Body of pancreas (tissue), 4 donors: ENCODE data around the gene CACNA1C. TPM values are rescaled to one million over a fixed set of nuclear protein-coding genes. Genes with fewer than 3 reads are reported as not detected.

Experiments
- ATAC-seq: fragments of 150-250 bp; one replicate; pipeline ENCODE4 v1.9.1; 2016
- DNase-seq, 4 donors: peaks; one replicate each; pipeline ENCODE4 v3.0.0-alpha.2; 2019
- H3K27ac ChIP-seq, 4 donors: fragments of 200-600 bp; sonication (generic); 1 replicate in 3 of 4; 2 replicates in 1 of 4; pipeline versions ENCODE4 v1.5.1 to v1.6.1; 2016 to 2019; ENCODE audit warnings: mild to moderate bottlenecking in 1 of 4, mixed read lengths in 1 of 4, moderate library complexity in 1 of 4
- H3K27me3 ChIP-seq, 2 donors: fragments of 200-600 bp; sonication (generic); one replicate each; pipeline ENCODE4 v1.6.0; 2016; ENCODE audit warnings: mild to moderate bottlenecking in 1 of 2
- H3K36me3 ChIP-seq, 2 donors: fragments of 200-600 bp; sonication (generic); replicated peaks in 1 of 2; 2 replicates each; pipeline ENCODE4 v1.5.1; 2016; ENCODE audit warnings: low read depth in 2 of 2; ENCODE audit not compliant: insufficient read depth in 1 of 2
- H3K4me1 ChIP-seq: fragments of 200-600 bp; sonication (generic); one replicate; pipeline ENCODE4 v1.6.0; 2016
- H3K4me3 ChIP-seq, 2 donors: fragments of 200-600 bp; sonication (generic); 1 replicate in 1 of 2; 2 replicates in 1 of 2; pipeline ENCODE4 v1.5.1; 2016 to 2019
- H3K9me3 ChIP-seq, 3 donors: fragments of 200-600 bp; sonication (generic); 1 replicate in 2 of 3; 2 replicates in 1 of 3; pipeline ENCODE4 v1.5.1; 2016
- CTCF ChIP-seq, 7 experiments: fragments of 450-650 bp in 4 of 7; fragments of 200-600 bp in 3 of 7; sonication (generic) in 3 of 7; IDR thresholded peaks; one replicate each; pipeline ENCODE4 v1.5.1; 2016 to 2019; ENCODE audit warnings: antibody characterized with exemption in 7 of 7
- POLR2A ChIP-seq, 3 donors: fragments of 450-650 bp; IDR thresholded peaks; one replicate each; pipeline ENCODE4 v1.6.1; 2016; ENCODE audit warnings: antibody characterized with exemption in 3 of 3, mild to moderate bottlenecking in 2 of 3
- WGBS, 2 donors: methylation state at CpG; one replicate each; pipeline ENCODE4 v1.1.5; 2017; 5-methylcytosine and 5-hydroxymethylcytosine counted together
- intact Hi-C: fragments of 100-400 bp; cut with DNase I; formaldehyde crosslinking; loops from one replicate; pipeline ENCODE4 v1.15.1; 2023
- total RNA-seq, 2 donors: library from RNA; depleted of rRNA; stranded (reverse); fragments of >200 nt; gene quantifications; one replicate each; pipeline ENCODE4 v1.1.0, GENCODE V29; 2016

The CACNA1C gene
- total RNA-seq, 2 donors from 2014 or later, result 2.3 to 4.4 TPM

GRCh38 chr12:2581293-2582045, 528.7 kb downstream of the CACNA1C start:
- no peak for DNase-seq
- WGBS, 2 donors, result 50 to 52% methylated on average over 15 of the region's 15 CpGs
- H3K36me3 ChIP-seq, result no peaks in the 10 kb centered on the region
- TF ChIP-seq CTCF (IDR thresholded peaks at IDR 0.05), result no peak
- no peak for TF ChIP-seq POLR2A (IDR thresholded peaks at IDR 0.05)
- H3K9me3 ChIP-seq, result no peaks in the 10 kb centered on the region
- no peak for ATAC-seq
- no peaks in the 10 kb centered on the region for H3K27me3 ChIP-seq
- no peak overlapping the region for H3K4me3 ChIP-seq
- H3K27ac ChIP-seq, result no peak overlapping the region
- H3K4me1 ChIP-seq, result no peaks in the 10 kb centered on the region
- intact Hi-C loops, result no loop called here

GRCh38 chr12:2582631-2583030, 529.8 kb downstream of the CACNA1C start:
- 41 to 48% methylated on average over 9 of the region's 9 CpGs for WGBS, 2 donors
- ATAC-seq (no peak), DNase-seq (no peak)
- no peaks in the 10 kb centered on the region for H3K4me1 ChIP-seq
- intact Hi-C loops, result no loop called here
- no peak overlapping the region for H3K4me3 ChIP-seq
- no peaks in the 10 kb centered on the region for H3K9me3 ChIP-seq
- TF ChIP-seq CTCF (IDR thresholded peaks at IDR 0.05), result no peak
- TF ChIP-seq POLR2A (IDR thresholded peaks at IDR 0.05), result no peak
- H3K36me3 ChIP-seq, result no peaks in the 10 kb centered on the region
- H3K27me3 ChIP-seq, result no peaks in the 10 kb centered on the region
- H3K27ac ChIP-seq, result no peak overlapping the region

- ATAC-seq (peak; percentile 86), DNase-seq (peak; percentile 47 to 73 (median 53))
- H3K27ac ChIP-seq, result no peak overlapping the region
- H3K4me1 ChIP-seq, result no peaks in the 10 kb centered on the region
- TF ChIP-seq POLR2A (IDR thresholded peaks at IDR 0.05) (no peak), CTCF (IDR thresholded peaks at IDR 0.05) (peak; percentile 47 to 86 (median 73))
- H3K4me3 ChIP-seq, result no peak overlapping the region
- intact Hi-C loops, result no loop called here
- H3K9me3 ChIP-seq, result no peaks in the 10 kb centered on the region
- H3K27me3 ChIP-seq, result no peaks in the 10 kb centered on the region
- WGBS, 2 donors, result 3 to 14% methylated on average over 5 to 33 of the region's 33 CpGs
- no peaks in the 10 kb centered on the region for H3K36me3 ChIP-seq
These were observed 530.3 kb downstream of the CACNA1C start for GRCh38 chr12:2583091-2583497.

- TF ChIP-seq POLR2A (IDR thresholded peaks at IDR 0.05), result no peak
- TF ChIP-seq CTCF (IDR thresholded peaks at IDR 0.05), result no peak
- no peak for ATAC-seq
- 44 to 60% methylated on average over 9 of the region's 9 CpGs for WGBS, 2 donors
These were observed 531.0 kb downstream of the CACNA1C start for GRCh38 chr12:2583642-2584401.

More at GRCh38 chr12:2583642-2584401, 531.0 kb downstream of the CACNA1C start:
- no peak overlapping the region for H3K4me3 ChIP-seq
- no peak for DNase-seq
- H3K27me3 ChIP-seq, result no peaks in the 10 kb centered on the region
- H3K36me3 ChIP-seq, result no peaks in the 10 kb centered on the region
- no peaks in the 10 kb centered on the region for H3K4me1 ChIP-seq
- H3K27ac ChIP-seq, result no peak overlapping the region
- H3K9me3 ChIP-seq, result no peaks in the 10 kb centered on the region
- intact Hi-C loops, result no loop called here
